ENCODE measurements around the gene SUMF1. TPM values are rescaled to one million over a fixed set of nuclear protein-coding genes. Genes with fewer than 3 reads are reported as not detected.
A peak's percentile ranks its signal among the peaks of the same experiment; 100 is the strongest.

The SUMF1 gene
- total and polyA plus RNA-seq, 4 donors, result 11.6 to 50.0 (median 31.5) TPM

DNA sequence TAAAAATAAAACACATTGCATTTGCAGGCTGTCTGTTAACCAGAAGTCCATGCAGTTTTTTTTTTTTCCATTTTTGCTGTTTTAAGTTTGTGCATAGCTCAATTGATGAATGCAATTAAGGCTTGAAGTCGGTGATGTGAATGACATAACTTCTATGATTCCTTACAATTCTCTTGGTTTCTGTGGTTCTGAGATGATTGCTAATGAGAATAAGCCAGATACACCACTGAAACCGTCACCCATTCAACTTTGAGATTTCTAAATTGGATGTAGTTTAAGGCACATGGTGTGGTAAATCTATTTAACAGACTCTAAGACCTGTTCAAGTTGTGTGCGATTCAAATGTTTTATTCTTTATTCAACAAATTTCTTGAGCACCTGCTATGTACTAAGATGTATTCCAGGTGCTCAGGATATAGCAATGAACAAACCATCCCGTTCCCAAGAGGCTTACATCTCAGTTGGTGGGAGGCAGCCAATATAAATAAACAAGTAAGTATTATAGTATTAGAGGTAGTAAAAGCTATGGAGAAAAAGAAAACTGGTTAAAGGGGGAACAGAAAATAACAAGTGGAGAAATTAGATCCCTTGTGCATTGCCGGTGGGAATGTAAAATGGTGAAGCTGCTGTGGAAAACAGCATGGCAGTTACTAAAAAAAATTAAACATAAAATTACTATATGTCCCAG, 30.1 kb upstream of the SUMF1 start:
- Histone ChIP-seq H3K4me1 (ENCODE audit: control insufficient read depth in 5 of 5, insufficient read depth in 5 of 5, low read length in 5 of 5) (peaks cover 0 to 43% (median 5%) of the 10 kb centered on the region in 5 donors), H3K36me3 (ENCODE audit: control insufficient read depth in 4 of 4, insufficient read depth in 4 of 4, low read length in 4 of 4) (peaks cover 0 to 5% (median under 1%) of the 10 kb centered on the region in 4 donors), H3K27me3 (ENCODE audit: control insufficient read depth in 3 of 3, insufficient read depth in 3 of 3, low read length in 2 of 3) (no peaks in the 10 kb centered on the region), H3K9me3 (ENCODE audit: control insufficient read depth in 4 of 4, insufficient read depth in 3 of 4, low read length in 3 of 4) (no peaks in the 10 kb centered on the region), H3K9ac (ENCODE audit: insufficient read depth in 1 of 2, low read length in 2 of 2) (no peak overlapping the region), H3K27ac (ENCODE audit: low read depth in 1 of 2, low read length in 1 of 2) (no peak overlapping the region), H3K4me3 (no peak overlapping the region)
- no peak for TF ChIP-seq CTCF (IDR thresholded peaks at IDR 0.05; ENCODE audit: control extremely low read depth, extremely low read depth)
- 70 to 73% methylated on average over 5 of the region's 5 CpGs for WGBS, 2 donors
- no peak for ATAC-seq (ENCODE audit: insufficient read depth, low FRiP score)
- no peak for DNase-seq

DNA sequence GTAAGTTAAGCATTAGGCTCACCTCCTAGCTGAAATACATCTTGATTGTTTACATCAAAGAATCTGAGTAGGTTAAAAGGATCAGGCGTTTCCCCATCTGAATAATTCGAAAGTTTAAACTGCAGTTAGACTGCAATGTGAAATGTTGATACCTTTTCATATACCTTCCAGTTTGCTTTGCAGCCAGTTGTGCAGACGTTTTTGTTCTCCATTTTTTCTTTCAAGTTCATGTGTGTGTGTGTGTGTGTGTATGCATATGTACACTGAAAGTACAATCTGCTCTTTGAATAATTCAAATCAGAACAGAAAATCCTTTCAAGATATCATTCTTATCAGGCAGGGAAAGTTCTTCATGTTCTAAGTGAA, 29.0 kb upstream of the SUMF1 start:
- H3K27me3 ChIP-seq (ENCODE audit: control insufficient read depth in 3 of 3, insufficient read depth in 3 of 3, low read length in 2 of 3), result no peaks in the 10 kb centered on the region
- no peak for ATAC-seq (ENCODE audit: insufficient read depth, low FRiP score)
- H3K36me3 ChIP-seq (ENCODE audit: control insufficient read depth in 4 of 4, insufficient read depth in 4 of 4, low read length in 4 of 4), result peaks cover 0 to 5% (median 0%) of the 10 kb centered on the region in 4 donors
- H3K9ac ChIP-seq (ENCODE audit: insufficient read depth in 1 of 2, low read length in 2 of 2), result no peak overlapping the region
- no peak for DNase-seq
- no peak overlapping the region for H3K4me3 ChIP-seq
- TF ChIP-seq CTCF (IDR thresholded peaks at IDR 0.05; ENCODE audit: control extremely low read depth, extremely low read depth), result no peak
- peaks cover 0 to 41% (median 5%) of the 10 kb centered on the region in 5 donors for H3K4me1 ChIP-seq (ENCODE audit: control insufficient read depth in 5 of 5, insufficient read depth in 5 of 5, low read length in 5 of 5)
- H3K9me3 ChIP-seq (ENCODE audit: control insufficient read depth in 4 of 4, insufficient read depth in 3 of 4, low read length in 3 of 4), result no peaks in the 10 kb centered on the region
- 52 to 59% methylated on average over 3 of the region's 3 CpGs for WGBS, 2 donors
- H3K27ac ChIP-seq (ENCODE audit: low read depth in 1 of 2, low read length in 1 of 2), result no peak overlapping the region

- Histone ChIP-seq H3K4me1 (ENCODE audit: control insufficient read depth in 5 of 5, insufficient read depth in 5 of 5, low read length in 5 of 5) (peaks cover 0 to 39% (median 5%) of the 10 kb centered on the region in 5 donors), H3K9me3 (ENCODE audit: control insufficient read depth in 4 of 4, insufficient read depth in 3 of 4, low read length in 3 of 4) (no peaks in the 10 kb centered on the region), H3K36me3 (ENCODE audit: control insufficient read depth in 4 of 4, insufficient read depth in 4 of 4, low read length in 4 of 4) (peaks cover 0 to 5% (median 0%) of the 10 kb centered on the region in 4 donors), H3K4me3 (no peak overlapping the region), H3K9ac (ENCODE audit: insufficient read depth in 1 of 2, low read length in 2 of 2) (no peak overlapping the region), H3K27ac (ENCODE audit: low read depth in 1 of 2, low read length in 1 of 2) (peak overlapping the region in 1 of 2 donors; percentile 24), H3K27me3 (ENCODE audit: control insufficient read depth in 3 of 3, insufficient read depth in 3 of 3, low read length in 2 of 3) (no peaks in the 10 kb centered on the region)
- DNase-seq, result peak in 2 of 3 donors; percentile 38 to 51
- no peak for TF ChIP-seq CTCF (IDR thresholded peaks at IDR 0.05; ENCODE audit: control extremely low read depth, extremely low read depth)
- WGBS, 2 donors, result 40 to 54% methylated on average over 3 of the region's 3 CpGs
- ATAC-seq (ENCODE audit: insufficient read depth, low FRiP score), result no peak
These were observed 28.4 kb upstream of the SUMF1 start for GRCh38 chr3:4495294-4496086.

All from lung (tissue), 12 donors.